SK-N-SH (cell line): ENCODE results near the gene ZIK1. TPM values are rescaled to one million over a fixed set of nuclear protein-coding genes. Genes with fewer than 3 reads are reported as not detected.
A peak's percentile ranks its signal among the peaks of the same experiment; 100 is the strongest.

Source experiments
- CTCF ChIA-PET: fragments of 300-600, 350-600 bp; formaldehyde crosslinking; extraction: SDS; loops from one replicate; lab custom pipeline; 2021; lab: Yijun Ruan, JAX
- POLR2A ChIA-PET: fragments of 350-600 bp; sonication (Branson Sonifier 250); formaldehyde crosslinking; extraction: SDS; loops from one replicate; lab custom pipeline; 2020; ENCODE audit warnings: antibody characterized with exemption, inconsistent platforms; lab: Yijun Ruan, JAX
- DNase-seq: peaks from one replicate; pipeline ENCODE4 v3.0.0; 2012
- H2AFZ ChIP-seq: fragments of 200-600 bp; sonication (generic); 2 replicates; pipeline ENCODE4 v1.8.1; 2016; ENCODE audit warnings: antibody characterized with exemption, mild to moderate bottlenecking, low read depth
- H3F3A ChIP-seq: fragments of 200-600 bp; sonication (generic); replicated peaks from 2 replicates; pipeline ENCODE3; 2016; ENCODE audit warnings: antibody characterized with exemption, mild to moderate bottlenecking; ENCODE audit not compliant: insufficient read depth
- H3K27ac ChIP-seq, 2 experiments: fragments of 200-500 bp in 1 of 2; fragments of 200-600 bp in 1 of 2; sonication (Bioruptor generic) in 1 of 2; sonication (generic), shearing (Covaris generic) in 1 of 2; 2 replicates each; pipeline versions ENCODE4 v1.5.1 to v1.6.1; 2014 to 2016; ENCODE audit warnings: low read depth in 2 of 2, inconsistent platforms in 1 of 2, low read length in 1 of 2, mild to moderate bottlenecking in 1 of 2, mixed read lengths in 1 of 2
- H3K27me3 ChIP-seq: fragments of 200-600 bp; sonication (generic), shearing (Covaris generic); 2 replicates; pipeline ENCODE4 v1.6.1; 2016; ENCODE audit warnings: mixed run types; ENCODE audit not compliant: insufficient read depth
- H3K36me3 ChIP-seq, 2 experiments: fragments of 200-500 bp in 1 of 2; fragments of 200-600 bp in 1 of 2; sonication (Bioruptor generic) in 1 of 2; sonication (generic) in 1 of 2; replicated peaks in 1 of 2; 2 replicates each; pipeline versions ENCODE3 to v1.5.1; 2014 to 2016; ENCODE audit warnings: low read length in 1 of 2, mild to moderate bottlenecking in 1 of 2; ENCODE audit not compliant: insufficient read depth in 2 of 2, control insufficient read depth in 1 of 2
- H3K4me1 ChIP-seq, 2 experiments: fragments of 200-500 bp in 1 of 2; fragments of 200-600 bp in 1 of 2; sonication (Bioruptor generic) in 1 of 2; sonication (generic), shearing (Covaris generic) in 1 of 2; 2 replicates each; pipeline versions ENCODE4 v1.5.1 to v1.6.1; 2014 to 2016; ENCODE audit warnings: low read depth in 1 of 2, low read length in 1 of 2, mixed run types in 1 of 2; ENCODE audit not compliant: insufficient read depth in 2 of 2, control insufficient read depth in 1 of 2
- H3K4me2 ChIP-seq: fragments of 200-600 bp; sonication (generic), shearing (Covaris generic); 2 replicates; pipeline ENCODE4 v1.6.1; 2017; ENCODE audit warnings: mixed run types
- H3K4me3 ChIP-seq, 2 experiments: fragments of 200-500 bp in 1 of 2; fragments of 200-600 bp in 1 of 2; sonication (Bioruptor generic) in 1 of 2; sonication (generic), shearing (Covaris generic) in 1 of 2; 2 replicates each; pipeline versions ENCODE4 v1.5.1 to v1.8.1; 2014 to 2016; ENCODE audit warnings: low read depth in 2 of 2, inconsistent platforms in 1 of 2, low read length in 1 of 2, mild to moderate bottlenecking in 1 of 2, mixed read lengths in 1 of 2, moderate library complexity in 1 of 2
- H3K79me2 ChIP-seq: fragments of 200-600 bp; sonication (generic); 2 replicates; pipeline ENCODE4 v1.8.1; 2017; ENCODE audit warnings: mild to moderate bottlenecking; ENCODE audit not compliant: insufficient read depth
- H3K9ac ChIP-seq: fragments of 200-600 bp; sonication (generic); 2 replicates; pipeline ENCODE4 v1.6.1; 2017; ENCODE audit warnings: mixed run types
- H3K9me2 ChIP-seq: fragments of 200-600 bp; sonication (generic); 2 replicates; pipeline ENCODE4 v1.6.1; 2017; ENCODE audit warnings: mixed run types
- H3K9me3 ChIP-seq: fragments of 200-600 bp; sonication (generic); 2 replicates; pipeline ENCODE4 v1.6.1; 2017; ENCODE audit warnings: mixed run types, mild to moderate bottlenecking, moderate library complexity
- H4K20me1 ChIP-seq: fragments of 200-600 bp; sonication (generic); 2 replicates; pipeline ENCODE4 v1.6.1; 2017; ENCODE audit warnings: mild to moderate bottlenecking, mixed run types; ENCODE audit not compliant: insufficient read depth
- CHD2 ChIP-seq: fragments of 150-350 bp; IDR thresholded peaks from 2 replicates; pipeline ENCODE4 v1.6.1; 2018; ENCODE audit warnings: low read length; ENCODE audit not compliant: partially characterized antibody
- EZH2phosphoT487 ChIP-seq: fragments of 200-600 bp; sonication (generic); IDR thresholded peaks from 2 replicates; pipeline ENCODE4 v1.6.1; 2017; ENCODE audit warnings: low read depth, mixed run types, mild to moderate bottlenecking, antibody characterized with exemption, moderate library complexity, borderline replicate concordance
- FOSL2 ChIP-seq: IDR thresholded peaks from 2 replicates; pipeline ENCODE4 v1.4.0; 2012; ENCODE audit warnings: low read depth, mild to moderate bottlenecking, moderate library complexity, borderline replicate concordance
- RCOR1 ChIP-seq: fragments of 150-350 bp; IDR thresholded peaks from 2 replicates; pipeline ENCODE4 v1.6.1; 2017; ENCODE audit warnings: antibody characterized with exemption, low read length
- RFX5 ChIP-seq: IDR thresholded peaks from 2 replicates; pipeline ENCODE4 v1.6.1; 2012; ENCODE audit warnings: mild to moderate bottlenecking, improper control_type of control experiment, low read length
- RXRA ChIP-seq: IDR thresholded peaks from 2 replicates; pipeline ENCODE4 v1.4.0; 2012; ENCODE audit warnings: low read depth, mild to moderate bottlenecking, borderline replicate concordance
- SIN3A ChIP-seq: IDR thresholded peaks from 2 replicates; pipeline ENCODE4 v1.6.1; 2012; ENCODE audit warnings: low read depth, mild to moderate bottlenecking, low read length, moderate library complexity, borderline replicate concordance
- SMC3 ChIP-seq: IDR thresholded peaks from 2 replicates; pipeline ENCODE4 v1.6.1; 2012; ENCODE audit warnings: low read depth, low read length, improper control_type of control experiment
- TEAD4 ChIP-seq: IDR thresholded peaks from 2 replicates; pipeline ENCODE4 v1.4.0; 2012; ENCODE audit warnings: mild to moderate bottlenecking, borderline replicate concordance; ENCODE audit not compliant: insufficient read depth
- WGBS: methylation state at CpG from one replicate; pipeline ENCODE4 v1.1.6; 2017; ENCODE audit warnings: low lambda C conversion rate; 5-methylcytosine and 5-hydroxymethylcytosine counted together
- polyA plus RNA-seq, 3 experiments: library from polyadenylated mRNA; depleted of rRNA; stranded (reverse); fragments of >200 nt; gene quantifications; 2 replicates each; pipeline ENCODE4 v1.2.3, GENCODE V29; 2012
- TF ChIP-seq, protein P1 (sequence below): IDR thresholded peaks from 2 replicates; pipeline ENCODE4 v1.4.0; 2012; ENCODE audit warnings: low read depth, borderline replicate concordance
- TF ChIP-seq, protein P2 (sequence below): IDR thresholded peaks from 2 replicates; pipeline ENCODE4 v1.4.0; 2012; ENCODE audit warnings: low read depth
- TF ChIP-seq, protein P3 (sequence below): fragments of 200-600 bp; sonication (generic); IDR thresholded peaks from 2 replicates; pipeline ENCODE4 v1.6.1; 2017; ENCODE audit warnings: antibody characterized with exemption, mild to moderate bottlenecking, moderate library complexity

ZIK1 gene
- polyA plus RNA-seq, 1 of the 3 experiments (the other 2 are of a cell fraction) = 2.1 TPM

DNA sequence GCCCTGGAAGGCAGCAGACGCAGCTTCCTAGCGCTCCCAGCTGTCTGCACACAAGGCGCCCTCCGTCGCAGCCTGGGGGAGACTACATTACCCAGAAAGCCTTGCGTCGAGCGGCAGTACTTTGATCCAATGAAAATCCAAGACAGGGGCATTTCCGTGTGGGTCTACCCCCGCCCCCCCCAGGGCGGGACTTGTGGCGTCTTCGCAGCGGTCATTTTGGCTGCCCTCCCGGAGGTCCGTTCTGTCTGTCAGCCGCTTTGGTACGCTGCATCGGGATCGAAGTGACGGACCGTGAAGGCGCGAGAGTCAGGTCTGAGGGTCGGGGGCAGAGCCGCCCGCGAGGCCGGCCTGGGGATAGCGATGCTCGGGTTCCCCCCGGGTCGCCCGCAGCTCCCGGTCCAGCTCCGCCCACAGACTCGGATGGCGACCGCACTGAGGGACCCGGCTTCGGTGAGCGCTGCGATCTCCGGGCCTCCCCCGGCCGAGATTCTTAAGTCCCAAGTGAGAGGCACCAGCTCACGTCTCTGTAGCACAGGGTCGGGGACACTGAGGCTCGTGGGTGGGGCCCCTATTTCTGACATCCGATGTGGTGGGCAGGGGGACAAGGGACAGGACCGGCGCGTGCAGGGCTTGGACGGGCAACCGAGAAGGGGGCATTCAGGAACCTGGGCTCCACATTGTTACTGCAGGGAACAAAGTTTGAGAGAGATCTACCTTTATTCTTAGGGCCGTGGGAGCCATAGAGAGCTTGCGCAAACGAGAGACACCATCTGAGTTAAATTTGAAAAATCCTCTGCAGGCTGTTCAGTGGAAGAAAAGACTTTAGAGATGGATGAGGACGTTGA lies 49.3 kb downstream of the ZIK1 start, which contains the start of gene ZNF211 (continued):
- no peak for TF ChIP-seq TEAD4

DNA sequence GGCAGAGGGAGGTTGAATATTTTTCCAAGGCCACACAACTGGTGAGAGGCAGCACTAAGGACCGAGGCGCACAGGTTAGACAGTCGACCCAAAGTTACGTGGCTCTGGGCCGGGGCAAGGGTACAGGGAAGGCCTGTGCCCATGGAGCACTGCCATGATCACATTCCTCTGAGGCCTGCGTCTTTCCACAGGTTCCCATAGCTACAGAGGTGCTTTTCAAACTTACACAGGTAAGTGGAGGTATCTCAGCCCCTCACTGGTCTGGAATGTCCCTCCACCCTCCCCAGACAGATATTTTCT lies 49.8 kb downstream of the ZIK1 start:
- WGBS = 80% methylated on average over 6 of the region's 6 CpGs
- H3K4me1 ChIP-seq = peaks cover 0 to 13% of the 10 kb centered on the region in 2 experiments; a peak in 1 of 4 replicates
- TF ChIP-seq, protein P1, sequence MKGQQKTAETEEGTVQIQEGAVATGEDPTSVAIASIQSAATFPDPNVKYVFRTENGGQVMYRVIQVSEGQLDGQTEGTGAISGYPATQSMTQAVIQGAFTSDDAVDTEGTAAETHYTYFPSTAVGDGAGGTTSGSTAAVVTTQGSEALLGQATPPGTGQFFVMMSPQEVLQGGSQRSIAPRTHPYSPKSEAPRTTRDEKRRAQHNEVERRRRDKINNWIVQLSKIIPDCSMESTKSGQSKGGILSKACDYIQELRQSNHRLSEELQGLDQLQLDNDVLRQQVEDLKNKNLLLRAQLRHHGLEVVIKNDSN = no peak
- no peak for TF ChIP-seq RCOR1
- TF ChIP-seq, protein P2, sequence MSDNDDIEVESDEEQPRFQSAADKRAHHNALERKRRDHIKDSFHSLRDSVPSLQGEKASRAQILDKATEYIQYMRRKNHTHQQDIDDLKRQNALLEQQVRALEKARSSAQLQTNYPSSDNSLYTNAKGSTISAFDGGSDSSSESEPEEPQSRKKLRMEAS = no peak
- no peak for TF ChIP-seq FOSL2
- TF ChIP-seq SMC3 = no peak
- TF ChIP-seq RFX5 = no peak
- TF ChIP-seq SIN3A = no peak
- TF ChIP-seq CHD2 = no peak
- no peak for TF ChIP-seq RXRA
- TF ChIP-seq, all 33 proteins: peak for 0
- peaks cover 16% of the 10 kb centered on the region for H3K79me2 ChIP-seq
- ChIA-PET CTCF (no interaction called here), POLR2A (interaction anchor here (1.1 kb wide), 1 partner anchor 20 kb away, joined by 6 read pairs; the partner anchor contains the start of gene ZNF134)
- no peaks in the 10 kb centered on the region for H3K9me2 ChIP-seq
- H3K27me3 ChIP-seq = no peaks in the 10 kb centered on the region
- H3F3A ChIP-seq = peaks cover 4% of the 10 kb centered on the region
- H3K36me3 ChIP-seq = peaks cover 32 to 46% of the 10 kb centered on the region in 2 experiments
- H2AFZ ChIP-seq = peak overlapping the region; percentile 89; the same call in 1 of the 2 replicates
- no peak overlapping the region; a peak in 1 of 4 replicates for H3K27ac ChIP-seq
- no peak for DNase-seq
- no peaks in the 10 kb centered on the region for H4K20me1 ChIP-seq
- peaks cover 24% of the 10 kb centered on the region for H3K9me3 ChIP-seq
- H3K9ac ChIP-seq = peak overlapping the region; percentile 77
- H3K4me2 ChIP-seq = peak overlapping the region; percentile 90
- H3K4me3 ChIP-seq = peak overlapping the region; percentile 85 to 86

DNA sequence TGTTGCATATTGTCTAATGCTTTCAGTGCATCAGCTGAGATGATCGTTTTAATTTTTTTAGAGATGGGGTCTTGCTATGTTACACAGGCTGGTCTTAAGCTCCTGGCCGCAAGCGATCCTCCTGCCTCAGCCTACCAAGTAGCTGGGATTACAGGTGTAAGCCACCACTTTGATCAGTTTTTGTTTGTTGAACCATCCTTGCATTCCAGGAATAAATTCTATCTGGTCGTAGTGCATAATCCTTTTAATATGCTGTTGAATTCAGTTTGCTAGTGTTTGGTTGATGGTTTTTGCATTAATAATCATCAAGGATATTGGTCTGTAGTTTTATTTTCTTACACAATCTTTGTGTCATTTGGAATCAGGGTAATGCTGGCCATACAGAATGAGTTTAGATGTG lies 53.4 kb downstream of the ZIK1 start:
- no peak for DNase-seq
- H3K4me3 ChIP-seq = 0 out of 4 replicates have a peak overlapping the region, but pooled peaks of 1 of the 2 experiments have one; percentile 2
- H3K27me3 ChIP-seq = no peaks in the 10 kb centered on the region
- peaks cover 16% of the 10 kb centered on the region for H3K79me2 ChIP-seq
- ChIA-PET POLR2A (no interaction called here), CTCF (no interaction called here)
- peaks cover 64 to 76% of the 10 kb centered on the region in 2 experiments for H3K36me3 ChIP-seq
- H3F3A ChIP-seq = peaks cover 4% of the 10 kb centered on the region
- TF ChIP-seq EZH2phosphoT487 = no peak
- no peak for TF ChIP-seq TEAD4
- TF ChIP-seq, protein P3, sequence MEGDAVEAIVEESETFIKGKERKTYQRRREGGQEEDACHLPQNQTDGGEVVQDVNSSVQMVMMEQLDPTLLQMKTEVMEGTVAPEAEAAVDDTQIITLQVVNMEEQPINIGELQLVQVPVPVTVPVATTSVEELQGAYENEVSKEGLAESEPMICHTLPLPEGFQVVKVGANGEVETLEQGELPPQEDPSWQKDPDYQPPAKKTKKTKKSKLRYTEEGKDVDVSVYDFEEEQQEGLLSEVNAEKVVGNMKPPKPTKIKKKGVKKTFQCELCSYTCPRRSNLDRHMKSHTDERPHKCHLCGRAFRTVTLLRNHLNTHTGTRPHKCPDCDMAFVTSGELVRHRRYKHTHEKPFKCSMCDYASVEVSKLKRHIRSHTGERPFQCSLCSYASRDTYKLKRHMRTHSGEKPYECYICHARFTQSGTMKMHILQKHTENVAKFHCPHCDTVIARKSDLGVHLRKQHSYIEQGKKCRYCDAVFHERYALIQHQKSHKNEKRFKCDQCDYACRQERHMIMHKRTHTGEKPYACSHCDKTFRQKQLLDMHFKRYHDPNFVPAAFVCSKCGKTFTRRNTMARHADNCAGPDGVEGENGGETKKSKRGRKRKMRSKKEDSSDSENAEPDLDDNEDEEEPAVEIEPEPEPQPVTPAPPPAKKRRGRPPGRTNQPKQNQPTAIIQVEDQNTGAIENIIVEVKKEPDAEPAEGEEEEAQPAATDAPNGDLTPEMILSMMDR = no peak
- H3K4me2 ChIP-seq = no peak overlapping the region
- H2AFZ ChIP-seq = no peak overlapping the region
- peaks cover 0 to 13% of the 10 kb centered on the region in 2 experiments; a peak in 1 of 4 replicates for H3K4me1 ChIP-seq
- no peak overlapping the region for H3K27ac ChIP-seq
- 74% methylated on average over 4 of the region's 4 CpGs for WGBS
- H3K9me3 ChIP-seq = peaks cover 40% of the 10 kb centered on the region
- H4K20me1 ChIP-seq = no peaks in the 10 kb centered on the region
- no peak overlapping the region for H3K9ac ChIP-seq
- no peaks in the 10 kb centered on the region for H3K9me2 ChIP-seq
